Activated CD4-positive, alpha-beta T cell treated with anti-CD3 and anti-CD28 coated beads for 36 hours (primary cell): ENCODE data around the gene LY9. TPM values are rescaled to one million over a fixed set of nuclear protein-coding genes. Genes with fewer than 3 reads are reported as not detected.
"Not testable (repeated sequence)": the region's sequence is repeated elsewhere in the genome, so short reads cannot be mapped to it uniquely, and the experiment has no call there.

Source experiments
- ATAC-seq: fragments of 200-7000 bp; cut with Tn5 transposase; one replicate; pipeline ENCODE4 v1.10.0; 2021; ENCODE audit warnings: mild to moderate bottlenecking, moderate library complexity
- CTCF ChIA-PET: fragments of 350-600 bp; sonication (Branson Sonifier 250); formaldehyde crosslinking; loops from one replicate; lab custom pipeline; 2021; ENCODE audit warnings: antibody characterized with exemption; lab: Charles Lee
- POLR2A ChIA-PET: fragments of 350-600 bp; sonication (Branson Sonifier 250); formaldehyde crosslinking; loops from one replicate; lab custom pipeline; 2021; ENCODE audit warnings: antibody characterized with exemption, inconsistent platforms; lab: Charles Lee
- DNase-seq: peaks from one replicate; pipeline ENCODE4 v3.0.0-alpha.2; 2020
- H3K27ac Mint-ChIP-seq: one replicate; pipeline ENCODE4 v1.8.0; 2021; ENCODE audit warnings: mixed read lengths
- H3K27me3 Mint-ChIP-seq: one replicate; pipeline ENCODE4 v1.8.0; 2021; ENCODE audit warnings: mixed read lengths
- H3K36me3 Mint-ChIP-seq: one replicate; pipeline ENCODE4 v1.8.0; 2021; ENCODE audit warnings: low read depth, mixed read lengths
- H3K4me1 Mint-ChIP-seq: one replicate; pipeline ENCODE4 v1.8.0; 2021; ENCODE audit warnings: mixed read lengths
- H3K4me3 Mint-ChIP-seq: one replicate; pipeline ENCODE4 v1.8.0; 2021; ENCODE audit warnings: mild to moderate bottlenecking, moderate library complexity, mixed read lengths
- H3K9me3 Mint-ChIP-seq: one replicate; pipeline ENCODE4 v1.8.0; 2021; ENCODE audit warnings: low read depth, mixed read lengths
- intact Hi-C, 2 experiments: fragments of 100-400 bp; cut with DNase I in 1 of 2; cut with micrococcal nuclease in 1 of 2; formaldehyde crosslinking; loops; one replicate each; pipeline versions ENCODE4 v1.14.2 to v1.15.1; 2022 to 2024; cut with DNase I, micrococcal nuclease
- total RNA-seq, 2 experiments: library from RNA; stranded (reverse); gene quantifications; one replicate each; pipeline ENCODE4 v1.2.3, GENCODE V29; 2021

LY9 gene
- total RNA-seq, 2 experiments from 2014 or later: 10.0 to 11.0 TPM

DNA sequence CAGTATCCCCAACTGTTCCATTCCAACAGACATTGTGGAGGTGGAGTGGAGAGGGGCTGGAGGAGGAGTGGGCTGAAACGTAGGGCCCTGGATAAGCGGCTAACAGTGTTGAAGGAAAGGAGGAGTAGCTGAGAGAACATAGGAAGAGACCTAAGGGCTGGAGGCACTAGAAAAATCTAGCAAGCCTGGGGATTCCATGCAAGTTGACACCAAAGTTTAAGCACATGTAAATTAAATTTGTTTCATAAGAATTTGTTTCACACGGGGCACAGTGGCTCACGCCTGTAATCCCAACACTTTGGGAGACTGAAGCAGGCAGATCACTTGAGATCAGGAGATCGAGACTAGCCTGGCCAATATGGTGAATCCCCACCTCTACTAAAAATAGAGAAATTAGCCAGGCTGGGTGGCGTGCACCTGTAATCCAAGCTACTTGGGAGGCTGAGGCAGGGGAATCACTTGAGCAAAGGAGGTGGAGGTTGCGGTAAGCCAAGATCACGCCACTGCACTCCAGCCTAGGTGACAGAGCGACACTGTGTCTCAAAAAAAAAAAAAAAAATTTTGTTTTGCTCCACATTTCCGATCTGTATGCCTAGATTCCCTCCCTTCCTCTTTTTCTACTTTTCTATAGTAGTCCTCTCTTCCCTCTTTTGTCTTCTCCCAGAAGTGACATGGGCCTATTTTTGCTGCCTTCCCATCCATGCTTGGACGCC lies 67.2 kb downstream of the LY9 start:
- Mint-ChIP-seq H3K9me3 (no peaks in the 10 kb centered on the region), H3K27ac (no peak overlapping the region), H3K27me3 (no peaks in the 10 kb centered on the region), H3K4me1 (peaks cover 23% of the 10 kb centered on the region), H3K4me3 (no peak overlapping the region), H3K36me3 (no peaks in the 10 kb centered on the region)
- ChIA-PET CTCF (interaction anchor here (0.6 to 3.3 kb wide), 9 partner anchors 13 to 119 kb away, joined by 3 to 11 read pairs (median 6); partner anchors contain the start of gene ITLN1), POLR2A (interaction anchor here (0.6 kb wide), 1 partner anchor 25 kb away, joined by 3 read pairs; no protein-coding TSS in a partner anchor)
- DNase-seq (no peak), ATAC-seq (no peak)
- intact Hi-C loops: loop anchor here in 1 of 2 experiments (2.0 kb wide), 1 partner anchor 24 kb away; no protein-coding TSS in a partner anchor

DNA sequence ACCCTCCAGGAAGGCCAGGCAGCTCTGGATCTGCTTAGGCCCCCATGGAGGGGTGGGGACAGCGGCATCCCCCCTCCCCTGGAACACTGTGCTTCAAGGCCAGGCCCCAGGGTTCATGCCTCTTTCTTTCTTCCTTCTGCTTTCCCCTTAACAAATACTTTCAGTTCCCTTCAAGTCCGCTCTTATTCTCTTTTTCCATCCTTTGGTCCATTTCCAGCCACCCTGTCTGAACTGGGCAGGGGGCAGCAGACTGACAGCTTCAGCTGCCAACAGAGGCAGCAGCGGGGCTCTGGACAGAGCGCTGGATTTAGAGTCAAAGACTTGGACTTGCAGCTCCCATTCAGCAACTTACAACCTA lies 67.8 kb downstream of the LY9 start:
- Mint-ChIP-seq H3K27me3 (no peaks in the 10 kb centered on the region), H3K4me1 (peaks cover 23% of the 10 kb centered on the region), H3K36me3 (no peaks in the 10 kb centered on the region), H3K4me3 (no peak overlapping the region), H3K9me3 (no peaks in the 10 kb centered on the region), H3K27ac (no peak overlapping the region)
- ChIA-PET POLR2A (no interaction called here), CTCF (interaction anchor here (0.5 to 3.3 kb wide), 5 partner anchors 17 to 68 kb away, joined by 3 to 11 read pairs (median 4); partner anchors contain the start of gene LY9)
- DNase-seq: no peak
- intact Hi-C loops: loop anchor here in 1 of 2 experiments (2.0 kb wide), 1 partner anchor 25 kb away; no protein-coding TSS in a partner anchor
- ATAC-seq: no peak

DNA sequence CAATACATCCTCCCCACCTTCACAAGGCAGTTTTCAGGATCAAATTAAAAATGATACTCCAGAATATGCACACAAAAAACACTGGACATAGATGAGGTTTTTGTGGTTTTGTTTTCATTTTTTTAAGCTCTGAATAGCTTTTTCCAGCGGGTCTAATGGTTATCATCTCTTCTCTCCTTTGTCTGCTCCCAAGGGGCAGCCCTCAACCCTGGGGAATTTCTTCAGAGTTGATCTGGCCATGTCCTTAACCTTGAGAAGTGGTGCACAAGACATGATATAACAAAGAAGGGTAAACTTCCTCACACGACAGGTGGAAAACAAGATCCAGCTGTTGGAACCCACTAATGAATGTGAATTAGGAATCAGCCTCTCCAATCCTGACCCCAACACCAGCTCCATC lies 68.2 kb downstream of the LY9 start:
- DNase-seq: no peak
- CTCF ChIA-PET: interaction anchor here (0.5 to 3.3 kb wide), 5 partner anchors 18 to 68 kb away, joined by 3 to 11 read pairs (median 4); partner anchors contain the start of gene LY9
- Mint-ChIP-seq H3K9me3 (no peaks in the 10 kb centered on the region), H3K36me3 (no peaks in the 10 kb centered on the region), H3K27me3 (no peaks in the 10 kb centered on the region), H3K27ac (no peak overlapping the region), H3K4me1 (peaks cover 23% of the 10 kb centered on the region), H3K4me3 (no peak overlapping the region)
- POLR2A ChIA-PET: no interaction called here
- intact Hi-C loops: no loop called here
- ATAC-seq: no peak

DNA sequence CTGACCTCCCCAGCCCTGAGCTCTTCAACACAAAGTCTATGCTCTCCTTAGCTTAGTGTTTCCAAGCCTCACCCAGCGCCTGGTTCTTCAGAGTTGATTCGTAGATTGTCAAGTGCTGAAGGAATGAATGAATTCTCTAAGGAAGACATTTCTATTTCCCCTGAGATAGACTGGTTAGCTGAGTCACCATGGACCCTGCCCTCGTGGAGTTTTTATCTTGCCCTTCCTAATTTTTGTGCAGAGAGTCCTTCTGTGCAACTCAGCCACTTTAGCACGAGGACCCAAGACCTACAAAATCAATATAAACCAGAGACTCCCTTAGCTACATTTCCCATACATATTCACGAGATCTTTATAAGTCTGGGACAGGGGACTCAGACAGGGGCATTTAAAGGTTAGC lies 69.4 kb downstream of the LY9 start:
- Mint-ChIP-seq H3K36me3 (no peaks in the 10 kb centered on the region), H3K4me1 (peaks cover 23% of the 10 kb centered on the region), H3K27me3 (no peaks in the 10 kb centered on the region), H3K27ac (no peak overlapping the region), H3K4me3 (no peak overlapping the region), H3K9me3 (no peaks in the 10 kb centered on the region)
- ATAC-seq (no peak), DNase-seq (no peak)
- CTCF ChIA-PET: interaction anchor here (0.7 to 1.6 kb wide), 6 partner anchors 9 to 185 kb away, joined by 3 read pairs; no protein-coding TSS in a partner anchor
- POLR2A ChIA-PET: no interaction called here
- intact Hi-C loops: no loop called here

DNA sequence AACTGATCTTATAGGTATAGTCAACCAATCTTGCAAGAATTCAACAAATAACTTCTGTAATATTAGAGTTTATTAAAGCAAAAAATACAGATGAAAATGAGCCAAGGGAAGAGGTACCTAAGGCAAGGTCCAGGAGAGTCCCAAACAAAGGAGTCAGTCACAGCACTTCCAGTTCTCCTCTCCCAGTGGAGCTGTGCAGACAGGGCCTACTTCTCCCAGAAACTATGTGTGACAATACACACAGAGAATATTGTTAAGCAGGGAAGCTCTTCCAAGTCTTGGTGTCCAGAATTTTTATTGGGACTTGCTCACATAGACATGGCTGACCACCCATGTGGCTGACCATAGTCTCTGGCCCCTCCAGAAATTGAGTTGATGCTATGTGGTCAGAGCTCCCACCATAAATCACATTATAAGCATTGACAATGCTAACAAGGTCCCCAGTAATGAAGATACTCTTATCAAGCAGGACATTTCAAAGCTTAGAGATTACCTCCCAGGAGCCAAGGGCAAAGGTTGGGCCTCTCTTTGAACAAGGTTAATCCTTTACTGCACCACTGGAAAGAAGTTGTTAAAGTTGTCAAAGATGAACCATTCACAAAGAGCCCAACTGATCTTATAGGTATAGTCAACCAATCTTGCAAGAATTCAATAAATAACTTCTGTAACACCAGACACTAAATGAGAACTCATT lies 70.2 kb downstream of the LY9 start:
- intact Hi-C loops: no loop called here
- DNase-seq (no peak), ATAC-seq (no peak)
- no peaks in the 10 kb centered on the region for H3K9me3 Mint-ChIP-seq
- H3K36me3 Mint-ChIP-seq: no peaks in the 10 kb centered on the region
- POLR2A ChIA-PET: no interaction called here
- H3K27me3 Mint-ChIP-seq: no peaks in the 10 kb centered on the region
- H3K4me3 Mint-ChIP-seq: no peak overlapping the region
- no peak overlapping the region for H3K27ac Mint-ChIP-seq
- H3K4me1 Mint-ChIP-seq: peaks cover 23% of the 10 kb centered on the region
- CTCF ChIA-PET: interaction anchor here (0.9 to 1.6 kb wide), 4 partner anchors 10 to 185 kb away, joined by 3 to 4 read pairs (median 3); no protein-coding TSS in a partner anchor

DNA sequence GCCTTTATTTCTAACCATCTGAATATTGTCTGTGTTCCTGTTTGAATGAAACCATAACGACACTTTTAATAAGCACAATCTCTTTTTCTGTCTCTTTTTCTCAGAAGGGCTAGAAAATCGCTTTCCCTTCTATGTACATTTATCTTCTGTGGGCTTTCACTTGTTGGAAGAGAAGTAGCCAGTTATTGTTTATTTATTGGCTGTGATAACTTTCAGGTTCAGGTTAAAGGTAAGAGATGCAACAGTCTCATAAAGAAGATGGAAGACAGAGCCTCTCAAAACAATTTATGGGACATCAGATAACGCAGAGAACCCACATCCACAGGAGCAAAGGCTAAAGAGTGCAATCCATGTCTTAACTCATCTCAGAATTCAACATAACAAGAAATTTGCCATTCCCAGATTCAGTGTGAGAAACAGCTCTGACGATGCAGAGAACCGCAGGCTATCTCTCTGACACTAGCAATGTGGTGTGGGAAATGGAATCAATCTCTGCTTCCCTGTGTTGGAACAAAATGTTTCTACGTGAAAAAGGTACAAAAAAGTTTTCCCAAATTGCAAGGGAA lies 70.8 kb downstream of the LY9 start:
- intact Hi-C loops: no loop called here
- ChIA-PET CTCF (interaction anchor here (0.9 kb wide), 1 partner anchor 11 kb away, joined by 4 read pairs; no protein-coding TSS in a partner anchor), POLR2A (no interaction called here)
- H3K36me3 Mint-ChIP-seq: no peaks in the 10 kb centered on the region
- no peak overlapping the region for H3K27ac Mint-ChIP-seq
- H3K27me3 Mint-ChIP-seq: no peaks in the 10 kb centered on the region
- H3K9me3 Mint-ChIP-seq: no peaks in the 10 kb centered on the region
- DNase-seq (no peak), ATAC-seq (no peak)
- peaks cover 23% of the 10 kb centered on the region for H3K4me1 Mint-ChIP-seq
- H3K4me3 Mint-ChIP-seq: no peak overlapping the region

DNA sequence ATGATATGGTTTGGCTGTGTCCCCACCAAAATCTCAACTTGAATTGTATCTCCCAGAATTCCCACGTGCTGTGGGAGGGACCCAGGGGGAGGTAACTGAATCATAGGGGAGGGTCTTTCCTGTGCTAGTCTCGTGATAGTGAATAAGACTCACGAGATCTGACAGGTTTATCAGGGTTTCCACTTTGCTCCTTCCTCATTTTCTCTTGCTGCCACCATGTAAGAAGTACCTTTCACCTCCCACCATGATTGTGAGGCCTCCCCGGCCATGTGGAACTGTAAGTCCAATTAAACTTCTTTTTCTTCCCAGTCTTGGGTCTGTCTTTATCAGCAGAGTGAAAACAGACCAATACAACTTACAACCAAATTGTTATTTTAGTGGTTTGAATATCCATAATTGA lies 71.7 kb downstream of the LY9 start:
- peaks cover 15% of the 10 kb centered on the region for H3K4me1 Mint-ChIP-seq
- H3K4me3 Mint-ChIP-seq, H3K27me3 Mint-ChIP-seq, H3K36me3 Mint-ChIP-seq, DNase-seq, POLR2A ChIA-PET, H3K27ac Mint-ChIP-seq, intact Hi-C loops, H3K9me3 Mint-ChIP-seq, ATAC-seq: not testable (repeated sequence)
- CTCF ChIA-PET: interaction anchor here (0.6 kb wide), 1 partner anchor 33 kb away, joined by 5 read pairs; no protein-coding TSS in a partner anchor

DNA sequence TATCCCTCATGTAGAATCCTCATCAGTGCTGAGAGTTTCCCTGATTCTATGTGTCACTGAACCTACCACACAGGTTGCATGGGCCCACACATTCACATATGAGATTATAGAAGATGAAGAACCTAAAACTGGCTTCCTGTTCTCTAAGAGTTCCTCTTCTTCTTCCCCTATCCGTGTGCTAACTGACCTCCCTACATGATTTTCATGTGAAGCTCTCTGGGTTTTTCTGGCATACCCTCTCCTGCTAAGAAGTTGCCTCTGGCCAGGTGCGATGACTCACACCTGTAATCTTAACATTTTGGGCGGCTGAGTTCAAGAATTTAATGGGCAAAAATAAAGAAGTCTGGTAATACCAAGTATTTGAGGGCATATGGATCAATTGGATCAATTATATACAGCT lies 72.2 kb downstream of the LY9 start:
- DNase-seq (no peak), ATAC-seq (no peak)
- no peaks in the 10 kb centered on the region for H3K9me3 Mint-ChIP-seq
- no peak overlapping the region for H3K4me3 Mint-ChIP-seq
- H3K27ac Mint-ChIP-seq: no peak overlapping the region
- ChIA-PET POLR2A (no interaction called here), CTCF (interaction anchor here (0.6 to 1.6 kb wide), 3 partner anchors 20 to 33 kb away, joined by 4 to 7 read pairs (median 5); no protein-coding TSS in a partner anchor)
- no peaks in the 10 kb centered on the region for H3K27me3 Mint-ChIP-seq
- intact Hi-C loops: no loop called here
- no peaks in the 10 kb centered on the region for H3K36me3 Mint-ChIP-seq
- H3K4me1 Mint-ChIP-seq: peaks cover 10% of the 10 kb centered on the region

DNA sequence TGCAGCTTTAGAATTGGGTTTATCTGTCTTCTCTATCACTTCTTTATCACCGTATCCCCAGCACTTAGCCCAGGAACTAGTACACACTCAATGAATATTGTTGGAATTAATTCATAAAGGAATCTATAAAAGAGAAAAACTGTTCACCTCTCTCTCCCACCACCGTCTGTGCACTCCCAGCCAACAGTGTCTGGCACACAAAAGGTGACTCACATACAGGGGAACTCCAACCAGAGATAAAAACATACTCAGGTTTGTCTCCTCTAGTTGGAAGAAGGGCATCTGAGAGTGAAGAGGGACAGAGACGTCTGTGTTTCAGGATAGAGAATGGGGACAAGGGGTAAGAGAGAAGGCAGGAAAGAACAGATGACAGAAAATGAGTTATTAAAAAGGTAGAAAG lies 79.0 kb downstream of the LY9 start:
- POLR2A ChIA-PET: no interaction called here
- DNase-seq: peak; percentile 42
- Mint-ChIP-seq H3K9me3 (no peaks in the 10 kb centered on the region), H3K4me1 (peaks cover 24% of the 10 kb centered on the region), H3K27me3 (no peaks in the 10 kb centered on the region), H3K27ac (no peak overlapping the region), H3K4me3 (no peak overlapping the region), H3K36me3 (no peaks in the 10 kb centered on the region)
- CTCF ChIA-PET: interaction anchor here (0.9 to 1.3 kb wide), 3 partner anchors 8 to 148 kb away, joined by 3 to 6 read pairs (median 3); partner anchors contain the start of gene ITLN1
- peak; percentile 85 for ATAC-seq
- intact Hi-C loops: loop anchor here (5.0 kb wide), 2 partner anchors 98 to 148 kb away; no protein-coding TSS in a partner anchor

DNA sequence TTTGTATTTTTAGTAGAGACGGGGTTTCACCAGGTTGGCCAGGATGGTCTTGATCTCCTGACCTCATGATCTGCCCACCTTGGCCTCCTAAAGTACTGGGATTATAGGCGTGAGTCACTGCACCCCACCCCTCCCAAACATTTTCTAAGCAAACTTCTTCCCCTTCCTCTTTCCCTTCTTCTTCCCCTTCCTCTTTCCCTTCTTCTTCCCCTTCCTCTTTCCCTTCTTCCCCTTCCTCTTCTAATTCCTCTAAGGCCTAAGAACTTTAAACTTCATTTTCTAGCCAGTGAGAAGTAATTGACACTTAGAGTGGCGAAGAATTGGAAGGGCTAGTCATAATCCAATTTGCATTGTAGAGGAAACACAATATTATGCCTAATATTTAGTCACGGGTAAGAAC lies 79.6 kb downstream of the LY9 start:
- ATAC-seq, H3K9me3 Mint-ChIP-seq, POLR2A ChIA-PET, H3K27ac Mint-ChIP-seq, H3K4me3 Mint-ChIP-seq, DNase-seq, H3K36me3 Mint-ChIP-seq, CTCF ChIA-PET, H3K27me3 Mint-ChIP-seq: not testable (repeated sequence)
- peaks cover 24% of the 10 kb centered on the region for H3K4me1 Mint-ChIP-seq
- intact Hi-C loops: loop anchor here (5.0 kb wide), 2 partner anchors 98 to 148 kb away; no protein-coding TSS in a partner anchor

DNA sequence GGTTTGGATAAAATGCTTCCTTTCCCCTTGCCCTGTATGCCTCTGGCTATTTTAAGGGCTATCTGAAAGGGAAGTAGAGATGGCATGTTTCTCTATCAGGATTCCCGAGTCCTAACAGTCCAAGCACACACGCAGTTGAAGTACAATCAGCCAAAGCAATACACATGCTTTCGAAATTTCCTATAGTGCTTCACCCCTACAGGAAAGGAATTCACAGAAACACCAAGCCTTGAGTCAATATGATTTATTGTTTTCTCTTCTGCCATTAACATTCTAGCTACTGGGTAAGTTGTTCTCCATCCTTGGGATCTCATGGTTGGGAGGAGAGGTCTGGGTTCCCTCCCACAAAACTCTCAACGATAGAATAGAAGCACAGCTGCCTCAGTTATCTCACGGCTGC lies 80.3 kb downstream of the LY9 start:
- POLR2A ChIA-PET: no interaction called here
- DNase-seq: no peak
- intact Hi-C loops: loop anchor here (2.0 to 5.0 kb wide), 4 partner anchors 38 to 150 kb away; no protein-coding TSS in a partner anchor
- ATAC-seq: no peak
- no peak overlapping the region for H3K4me3 Mint-ChIP-seq
- no peaks in the 10 kb centered on the region for H3K9me3 Mint-ChIP-seq
- H3K27me3 Mint-ChIP-seq: no peaks in the 10 kb centered on the region
- H3K27ac Mint-ChIP-seq: no peak overlapping the region
- H3K36me3 Mint-ChIP-seq: no peaks in the 10 kb centered on the region
- peaks cover 24% of the 10 kb centered on the region for H3K4me1 Mint-ChIP-seq
- CTCF ChIA-PET: interaction anchor here (1.0 to 1.7 kb wide), 4 partner anchors 9 to 151 kb away, joined by 3 to 8 read pairs (median 4); partner anchors contain the start of gene ITLN1
